ENCODE measurements around the gene GSK3B.

The GSK3B gene

GRCh38 chr3:120093911-120094775 lies at the start of gene GSK3B:
TSS of gene GSK3B (minus strand) at chr3:120094447. CDS start at chr3:120093434, 1,013 bp downstream.
- TF ChIP-seq CTCF (IDR thresholded peaks at IDR 0.05) = no peak
- H3K27ac Mint-ChIP-seq = peak within 1 kb of the TSS; percentile 100
- H3K4me1 Mint-ChIP-seq = peaks cover 36% of the 10 kb centered on the region
- DNase-seq = peak; percentile 99
- H3K9me3 Mint-ChIP-seq = no peaks in the 10 kb centered on the region
- H3K36me3 Mint-ChIP-seq (ENCODE audit: low read depth) = peaks cover 23% of the 10 kb centered on the region
- H3K4me3 Mint-ChIP-seq = no peak within 1 kb of the TSS
- no peaks in the 10 kb centered on the region for H3K27me3 Mint-ChIP-seq (ENCODE audit: low read depth, poor library complexity)

- no peak for DNase-seq
- no peaks in the 10 kb centered on the region for H3K36me3 Mint-ChIP-seq (ENCODE audit: low read depth)
- H3K4me3 Mint-ChIP-seq = no peak overlapping the region
- no peak overlapping the region for H3K27ac Mint-ChIP-seq
- no peaks in the 10 kb centered on the region for H3K27me3 Mint-ChIP-seq (ENCODE audit: low read depth, poor library complexity)
- no peaks in the 10 kb centered on the region for H3K9me3 Mint-ChIP-seq
- TF ChIP-seq CTCF (IDR thresholded peaks at IDR 0.05) = no peak
- H3K4me1 Mint-ChIP-seq = peaks cover 13% of the 10 kb centered on the region
Measured at GRCh38 chr3:120143676-120144075, 49.4 kb upstream of the GSK3B start.

GRCh38 chr3:120142236-120142635 lies 48.0 kb upstream of the GSK3B start:
- H3K9me3 Mint-ChIP-seq = no peaks in the 10 kb centered on the region
- DNase-seq = no peak
- H3K4me3 Mint-ChIP-seq = no peak overlapping the region
- no peak for TF ChIP-seq CTCF (IDR thresholded peaks at IDR 0.05)
- H3K4me1 Mint-ChIP-seq = peaks cover 6% of the 10 kb centered on the region
- no peaks in the 10 kb centered on the region for H3K27me3 Mint-ChIP-seq (ENCODE audit: low read depth, poor library complexity)
- no peaks in the 10 kb centered on the region for H3K36me3 Mint-ChIP-seq (ENCODE audit: low read depth)
- no peak overlapping the region for H3K27ac Mint-ChIP-seq

- Mint-ChIP-seq H3K27me3 (ENCODE audit: low read depth, poor library complexity) (peaks cover 4% of the 10 kb centered on the region), H3K9me3 (no peaks in the 10 kb centered on the region), H3K27ac (no peak overlapping the region), H3K4me1 (peaks cover 5% of the 10 kb centered on the region), H3K4me3 (no peak overlapping the region), H3K36me3 (ENCODE audit: low read depth) (no peaks in the 10 kb centered on the region)
- TF ChIP-seq CTCF (IDR thresholded peaks at IDR 0.05) = no peak
- DNase-seq = no peak
Measured at GRCh38 chr3:120140098-120140742, 46.0 kb upstream of the GSK3B start.

- no peak for TF ChIP-seq CTCF (IDR thresholded peaks at IDR 0.05)
- Mint-ChIP-seq H3K27me3 (ENCODE audit: low read depth, poor library complexity) (peaks cover 4% of the 10 kb centered on the region), H3K4me1 (no peaks in the 10 kb centered on the region), H3K27ac (no peak overlapping the region), H3K4me3 (no peak overlapping the region), H3K36me3 (ENCODE audit: low read depth) (no peaks in the 10 kb centered on the region), H3K9me3 (no peaks in the 10 kb centered on the region)
- no peak for DNase-seq
Measured at GRCh38 chr3:120139140-120139539, 44.9 kb upstream of the GSK3B start.
